Ovary (tissue), 3 donors: ENCODE measurements around the gene LEF1.

Experiments used
- POLR2A ChIP-seq: fragments of 450-650 bp; IDR thresholded peaks from one replicate; pipeline ENCODE4 v1.6.1; 2017; ENCODE audit warnings: antibody characterized with exemption, mild to moderate bottlenecking, moderate library complexity
- TF ChIP-seq, protein P1 (sequence below), 3 donors: fragments of 450-650 bp in 2 of 3; fragments of 200-600 bp in 1 of 3; IDR thresholded peaks; one replicate each; pipeline versions ENCODE4 v1.5.1 to v1.8.0; 2016 to 2022; ENCODE audit warnings: antibody characterized with exemption in 3 of 3, mild to moderate bottlenecking in 1 of 3
- donor health status: DM: no; HTN: no; CAD: no.

DNA sequence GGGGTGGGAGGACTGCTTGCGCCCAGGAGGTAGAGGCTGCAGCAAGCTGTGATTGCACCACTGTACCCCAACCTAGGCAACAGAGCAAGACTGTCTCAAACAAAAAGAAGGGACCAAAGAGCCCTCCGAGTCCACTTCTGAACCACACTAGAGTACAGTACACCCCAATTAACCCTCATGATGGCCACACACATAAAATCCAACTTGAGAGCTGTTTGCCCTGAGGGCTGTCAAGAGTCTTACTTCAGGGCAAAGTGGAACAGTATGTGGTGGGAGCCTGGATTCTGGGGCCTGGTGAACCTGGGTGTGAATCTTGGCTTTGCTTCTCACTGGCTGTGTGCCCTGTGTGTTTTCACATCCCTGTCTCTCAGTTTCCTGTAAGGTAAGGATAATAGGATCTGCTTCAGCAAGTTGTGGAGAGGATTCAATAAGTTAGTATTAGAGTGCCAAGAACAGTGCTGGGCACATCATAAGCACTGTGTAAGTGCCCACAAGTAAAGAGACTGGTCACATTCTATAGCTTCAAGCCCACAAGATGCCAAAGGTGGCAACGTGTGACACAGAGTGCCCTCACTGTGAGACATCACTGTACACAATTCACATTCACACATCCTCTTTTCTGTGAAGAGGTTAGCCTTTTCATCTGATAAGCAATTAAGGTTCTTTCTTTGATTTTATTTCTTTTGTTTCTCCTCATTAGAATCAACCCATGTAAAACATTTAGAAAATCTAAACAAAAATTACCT, 52.1 kb downstream of the LEF1 start:
- TF ChIP-seq, protein P1, sequence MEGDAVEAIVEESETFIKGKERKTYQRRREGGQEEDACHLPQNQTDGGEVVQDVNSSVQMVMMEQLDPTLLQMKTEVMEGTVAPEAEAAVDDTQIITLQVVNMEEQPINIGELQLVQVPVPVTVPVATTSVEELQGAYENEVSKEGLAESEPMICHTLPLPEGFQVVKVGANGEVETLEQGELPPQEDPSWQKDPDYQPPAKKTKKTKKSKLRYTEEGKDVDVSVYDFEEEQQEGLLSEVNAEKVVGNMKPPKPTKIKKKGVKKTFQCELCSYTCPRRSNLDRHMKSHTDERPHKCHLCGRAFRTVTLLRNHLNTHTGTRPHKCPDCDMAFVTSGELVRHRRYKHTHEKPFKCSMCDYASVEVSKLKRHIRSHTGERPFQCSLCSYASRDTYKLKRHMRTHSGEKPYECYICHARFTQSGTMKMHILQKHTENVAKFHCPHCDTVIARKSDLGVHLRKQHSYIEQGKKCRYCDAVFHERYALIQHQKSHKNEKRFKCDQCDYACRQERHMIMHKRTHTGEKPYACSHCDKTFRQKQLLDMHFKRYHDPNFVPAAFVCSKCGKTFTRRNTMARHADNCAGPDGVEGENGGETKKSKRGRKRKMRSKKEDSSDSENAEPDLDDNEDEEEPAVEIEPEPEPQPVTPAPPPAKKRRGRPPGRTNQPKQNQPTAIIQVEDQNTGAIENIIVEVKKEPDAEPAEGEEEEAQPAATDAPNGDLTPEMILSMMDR (IDR thresholded peaks at IDR 0.05) = no peak
- TF ChIP-seq POLR2A = no peak
